WTC11 (cell line): ENCODE results near the gene CCDC28B. TPM values are rescaled to one million over a fixed set of nuclear protein-coding genes. Genes with fewer than 3 reads are reported as not detected.

Source experiments
- ATAC-seq: fragments of 200-7000 bp; cut with Tn5 transposase; 2 replicates; pipeline ENCODE4 v1.10.0; 2021; ENCODE audit warnings: mild to moderate bottlenecking, moderate library complexity
- CTCF ChIA-PET: fragments of 300-600 bp; sonication (Branson Sonifier 250); formaldehyde crosslinking; loops from one replicate; lab custom pipeline; 2021; ENCODE audit warnings: antibody characterized with exemption; lab: Charles Lee
- POLR2A ChIA-PET: fragments of 350-600 bp; sonication (Branson Sonifier 250); formaldehyde crosslinking; loops from one replicate; lab custom pipeline; 2021; ENCODE audit warnings: antibody characterized with exemption; lab: Charles Lee
- DNase-seq: peaks from one replicate; pipeline ENCODE4 v3.0.0; 2021; ENCODE audit warnings: low spot score
- H3K27ac Mint-ChIP-seq: 2 replicates; pipeline ENCODE4 v1.8.0; 2021; ENCODE audit warnings: mixed read lengths
- H3K27me3 Mint-ChIP-seq: 2 replicates; pipeline ENCODE4 v1.8.0; 2021; ENCODE audit warnings: low read depth, mild to moderate bottlenecking, moderate library complexity, mixed read lengths
- H3K36me3 Mint-ChIP-seq: 2 replicates; pipeline ENCODE4 v1.8.0; 2021; ENCODE audit warnings: mixed read lengths
- H3K4me1 Mint-ChIP-seq: 2 replicates; pipeline ENCODE4 v1.8.0; 2022; ENCODE audit warnings: mixed read lengths
- H3K4me3 Mint-ChIP-seq: 2 replicates; pipeline ENCODE4 v1.8.0; 2021; ENCODE audit warnings: mild to moderate bottlenecking, moderate library complexity, mixed read lengths
- H3K9me3 Mint-ChIP-seq: 2 replicates; pipeline ENCODE4 v1.8.0; 2021; ENCODE audit warnings: mixed read lengths
- AR ChIP-seq: fragments of 250-450 bp; sonication (Bioruptor Pico); IDR thresholded peaks from 2 replicates; pipeline ENCODE4 v1.9.0; 2021; ENCODE audit warnings: mild to moderate bottlenecking
- ATF1 ChIP-seq: sonication (generic); formaldehyde crosslinking; IDR thresholded peaks from 2 replicates; pipeline ENCODE4 v1.8.1; 2023; ENCODE audit warnings: mild to moderate bottlenecking, moderate library complexity, missing genetic modification reagents
- E2F1 ChIP-seq: sonication (generic); formaldehyde crosslinking; IDR thresholded peaks from 2 replicates; pipeline ENCODE4 v1.8.0; 2022; ENCODE audit warnings: mild to moderate bottlenecking, missing genetic modification reagents
- E2F5 ChIP-seq: sonication (generic); formaldehyde crosslinking; IDR thresholded peaks from 2 replicates; pipeline ENCODE4 v1.8.1; 2022; ENCODE audit warnings: mild to moderate bottlenecking, moderate library complexity, missing genetic modification reagents
- ELF4 ChIP-seq: sonication (generic); formaldehyde crosslinking; IDR thresholded peaks from 2 replicates; pipeline ENCODE4 v1.8.1; 2022; ENCODE audit warnings: low read depth, mild to moderate bottlenecking, moderate library complexity, missing genetic modification reagents
- GABPB1 ChIP-seq: sonication (generic); formaldehyde crosslinking; IDR thresholded peaks from 2 replicates; pipeline ENCODE4 v1.8.1; 2023; ENCODE audit warnings: mild to moderate bottlenecking, missing genetic modification reagents
- GRHL2 ChIP-seq: fragments of 250-450 bp; sonication (Bioruptor Pico); IDR thresholded peaks from 2 replicates; pipeline ENCODE4 v1.8.0; 2022; ENCODE audit warnings: mild to moderate bottlenecking, moderate library complexity; ENCODE audit not compliant: insufficient replicate concordance, severe bottlenecking
- HMGA2 ChIP-seq: fragments of 250-450 bp; sonication (Bioruptor Pico); IDR thresholded peaks from 2 replicates; pipeline ENCODE4 v1.4.0; 2021; ENCODE audit warnings: mild to moderate bottlenecking, moderate library complexity
- MLX ChIP-seq: sonication (generic); formaldehyde crosslinking; IDR thresholded peaks from 2 replicates; pipeline ENCODE4 v1.8.1; 2023; ENCODE audit warnings: mild to moderate bottlenecking, missing genetic modification reagents, moderate library complexity
- NFYB ChIP-seq: sonication (generic); formaldehyde crosslinking; conservative IDR thresholded peaks from 2 replicates; pipeline ENCODE4 v1.8.0; 2022; ENCODE audit warnings: low read depth, missing genetic modification reagents
- RORB ChIP-seq: fragments of 250-450 bp; sonication (Bioruptor Pico); IDR thresholded peaks from 2 replicates; pipeline ENCODE4 v1.9.0; 2021; ENCODE audit warnings: mild to moderate bottlenecking
- SOX15 ChIP-seq: fragments of 250-450 bp; sonication (Bioruptor Pico); IDR thresholded peaks from 2 replicates; pipeline ENCODE4 v1.9.0; 2021; ENCODE audit warnings: mild to moderate bottlenecking
- STAT6 ChIP-seq: sonication (generic); formaldehyde crosslinking; conservative IDR thresholded peaks from 2 replicates; pipeline ENCODE4 v1.8.1; 2023; ENCODE audit warnings: mild to moderate bottlenecking, low read depth, missing genetic modification reagents, moderate library complexity
- USF2 ChIP-seq: sonication (generic); formaldehyde crosslinking; IDR thresholded peaks from 2 replicates; pipeline ENCODE4 v1.8.1; 2023; ENCODE audit warnings: mild to moderate bottlenecking, missing genetic modification reagents, moderate library complexity
- ZNF138 ChIP-seq: sonication (generic); formaldehyde crosslinking; conservative IDR thresholded peaks from 2 replicates; pipeline ENCODE4 v1.8.1; 2022; ENCODE audit warnings: mild to moderate bottlenecking, moderate library complexity, missing genetic modification reagents
- ZNF232 ChIP-seq: sonication (generic); formaldehyde crosslinking; IDR thresholded peaks from 2 replicates; pipeline ENCODE4 v1.8.0; 2022; ENCODE audit warnings: mild to moderate bottlenecking, missing genetic modification reagents
- ZNF425 ChIP-seq: fragments of 250-450 bp; sonication (Bioruptor Pico); conservative IDR thresholded peaks from 2 replicates; pipeline ENCODE4 v1.9.0; 2021; ENCODE audit warnings: mild to moderate bottlenecking
- ZNF512 ChIP-seq: sonication (generic); formaldehyde crosslinking; IDR thresholded peaks from 2 replicates; pipeline ENCODE4 v1.8.1; 2022; ENCODE audit warnings: missing genetic modification reagents, borderline replicate concordance
- ZNF532 ChIP-seq: fragments of 250-450 bp; sonication (Bioruptor Pico); IDR thresholded peaks from 2 replicates; pipeline ENCODE4 v1.9.0; 2021; ENCODE audit warnings: mild to moderate bottlenecking, borderline replicate concordance
- total RNA-seq: library from RNA; stranded (reverse); gene quantifications from 3 replicates; pipeline ENCODE4 v1.2.3, GENCODE V29; 2021

CCDC28B gene
- total RNA-seq, 1 experiment from 2014 or later, result 34.4 TPM

GRCh38 chr1:32184650-32185049 is 15.7 kb upstream of the CCDC28B start:
- CTCF ChIA-PET, result no interaction called here
- no peak for ATAC-seq
- Mint-ChIP-seq H3K36me3 (peaks cover 72% of the 10 kb centered on the region), H3K27ac (no peak overlapping the region; the same call in 1 of the 2 replicates), H3K4me3 (no peak overlapping the region), H3K4me1 (peaks cover 17% of the 10 kb centered on the region), H3K9me3 (no peaks in the 10 kb centered on the region), H3K27me3 (no peaks in the 10 kb centered on the region; the same call in 1 of the 2 replicates)
- DNase-seq, result no peak
- POLR2A ChIA-PET, result interaction anchor here (1.2 kb wide), 1 partner anchor 55 kb away, joined by 3 read pairs; no protein-coding TSS in a partner anchor
- TF ChIP-seq ZNF232 (CRISPR knock-in tag) (no peak), USF2 (CRISPR knock-in tag) (no peak), ZNF512 (no peak), ZNF138 (CRISPR knock-in tag) (no peak), ATF1 (no peak), GRHL2 (CRISPR knock-in tag) (no peak), SOX15 (CRISPR knock-in tag) (no peak), ELF4 (CRISPR knock-in tag) (no peak), GABPB1 (CRISPR knock-in tag) (no peak), NFYB (CRISPR knock-in tag) (no peak), RORB (no peak), E2F1 (CRISPR knock-in tag) (no peak), ZNF425 (CRISPR knock-in tag) (no peak), HMGA2 (CRISPR knock-in tag) (no peak), E2F5 (no peak), STAT6 (no peak), AR (CRISPR knock-in tag) (no peak), ZNF532 (no peak), MLX (CRISPR knock-in tag) (no peak)
